Measurements from ENCODE around the gene ADAMTS10. TPM values are rescaled to one million over a fixed set of nuclear protein-coding genes. Genes with fewer than 3 reads are reported as not detected.

Gene ADAMTS10
- total and polyA plus RNA-seq, 2 of the 8 experiments (the other 6 are each of a cell fraction or from before 2014, with no cell fraction given) = 6.9 to 17.4 TPM

GRCh38 chr19:8614455-8614854 is 3.9 kb upstream of the ADAMTS10 start:
- 92% methylated on average over 2 of the region's 2 CpGs; no CpG with 5 or more reads in 1 of the 2 experiments for WGBS, 2 experiments (ENCODE audit: extremely low coverage in 1 of 2, insufficient coverage in 1 of 2, insufficient read length in 1 of 2, insufficient replicate concordance in 2 of 2, low coverage in 1 of 2, low lambda C conversion rate in 2 of 2, missing lambda C conversion rate in 1 of 2)
- no peak overlapping the region for H4K91ac ChIP-seq (replicated peaks; ENCODE audit: insufficient read length, low read length)
- ChIA-PET POLR2A (ENCODE audit: partially characterized antibody) (interaction anchor here (1.2 to 2.9 kb wide), 4 partner anchors 12 to 23 kb away, joined by 4 to 15 read pairs (median 6); no protein-coding TSS in a partner anchor), CTCF (ENCODE audit: partially characterized antibody) (interaction anchor here (0.6 to 6.0 kb wide), 19 partner anchors 9 to 465 kb away, joined by 3 to 26 read pairs (median 4); partner anchors contain the start of gene NFILZ)
- peaks cover 3 to 14% (median 8%) of the 10 kb centered on the region in 4 experiments for H3K4me1 ChIP-seq (replicated peaks in 1 of 4; ENCODE audit: control insufficient read depth in 3 of 4, insufficient read depth in 4 of 4, low read length in 3 of 4)
- no peak overlapping the region for H3K4me2 ChIP-seq (ENCODE audit: insufficient read depth in 1 of 2, low read depth in 2 of 2, low read length in 2 of 2)
- H3K4ac ChIP-seq (replicated peaks; ENCODE audit: insufficient read length, low read depth, low read length) = no peak overlapping the region
- H2AFZ ChIP-seq (ENCODE audit: low read length) = no peak overlapping the region
- no peak overlapping the region for H3K23ac ChIP-seq (ENCODE audit: insufficient read length)
- H3K36me3 ChIP-seq (ENCODE audit: control insufficient read depth in 2 of 4, insufficient read depth in 4 of 4, low read length in 3 of 4) = no peaks in the 10 kb centered on the region
- no peak overlapping the region for H4K5ac ChIP-seq (ENCODE audit: insufficient read length, low read depth, low read length)
- H2BK15ac ChIP-seq (ENCODE audit: low read length) = no peak overlapping the region
- H3K79me2 ChIP-seq (ENCODE audit: control insufficient read depth in 1 of 2, insufficient read depth in 2 of 2, low read length in 2 of 2) = peaks cover 0 to 6% of the 10 kb centered on the region in 2 experiments; a peak in 1 of 4 replicates
- no peak overlapping the region for H2AK5ac ChIP-seq (ENCODE audit: low read depth, low read length)
- H3K27me3 ChIP-seq (replicated peaks in 1 of 4; ENCODE audit: control insufficient read depth in 3 of 4, extremely low read depth in 1 of 4, insufficient read depth in 3 of 4, low read length in 3 of 4) = no peaks in the 10 kb centered on the region
- no peak overlapping the region for H2BK120ac ChIP-seq (replicated peaks; ENCODE audit: low read depth, low read length)
- H4K20me1 ChIP-seq (replicated peaks in 1 of 2; ENCODE audit: control insufficient read depth in 1 of 2, insufficient read depth in 2 of 2, low read length in 2 of 2) = no peaks in the 10 kb centered on the region
- H3K14ac ChIP-seq (ENCODE audit: insufficient read length) = no peak overlapping the region
- H2BK12ac ChIP-seq (ENCODE audit: low read depth, low read length) = no peak overlapping the region; the same call in 1 of the 2 replicates
- no peak overlapping the region for H2BK5ac ChIP-seq (ENCODE audit: low read depth, low read length)
- H3K23me2 ChIP-seq (ENCODE audit: low read depth, low read length) = peaks cover 9% of the 10 kb centered on the region
- no peak overlapping the region for H2BK20ac ChIP-seq (ENCODE audit: low read length)
- H3K56ac ChIP-seq (replicated peaks; ENCODE audit: insufficient read length, low read depth, low read length) = no peak overlapping the region
- H4K8ac ChIP-seq (ENCODE audit: extremely low read depth, insufficient read depth, low read length) = no peak overlapping the region
- no peak overlapping the region for H3K9ac ChIP-seq (replicated peaks in 1 of 4; ENCODE audit: extremely low read depth in 1 of 4, low read depth in 3 of 4, low read length in 3 of 4)
- DNase-seq (ENCODE audit: low read depth in 1 of 2, low spot score in 2 of 2) = no peak
- no peak overlapping the region for H3K4me3 ChIP-seq (ENCODE audit: extremely low read depth in 1 of 4, insufficient read depth in 2 of 4, low read depth in 3 of 4, low read length in 4 of 4)
- H3K27ac ChIP-seq (ENCODE audit: low read depth, low read length) = no peak overlapping the region
- no peak for FAIRE-seq
- H3K9me3 ChIP-seq (ENCODE audit: insufficient read depth in 2 of 2, low read depth in 1 of 2, low read length in 1 of 2) = no peaks in the 10 kb centered on the region
- no peak overlapping the region for H3K18ac ChIP-seq (ENCODE audit: extremely low read depth, low read length)
- H3K79me1 ChIP-seq (ENCODE audit: low read depth, low read length) = no peaks in the 10 kb centered on the region
- TF ChIP-seq SP2 (IDR thresholded peaks at IDR 0.05; ENCODE audit: low read length) (no peak), BRCA1 (IDR thresholded peaks at IDR 0.05; ENCODE audit: low read depth, low read length) (no peak), SP4 (IDR thresholded peaks at IDR 0.05; ENCODE audit: low read length) (no peak), GABPA (IDR thresholded peaks at IDR 0.05; ENCODE audit: borderline replicate concordance, insufficient read depth, low read length) (no peak), RFX5 (IDR thresholded peaks at IDR 0.05; ENCODE audit: borderline replicate concordance, low read depth, low read length) (no peak), NANOG (IDR thresholded peaks at IDR 0.05; ENCODE audit: insufficient read depth, low read depth, low read length, poor library complexity, severe bottlenecking) (no peak), RAD21 (IDR thresholded peaks at IDR 0.05 in 1 of 2, conservative IDR thresholded peaks at IDR 0.05 in 1 of 2; ENCODE audit: low read depth in 2 of 2, low read length in 2 of 2) (no peak), EZH2 (IDR thresholded peaks at IDR 0.05; ENCODE audit: low read depth, low read length, severe bottlenecking) (no peak), JUN (IDR thresholded peaks at IDR 0.05; ENCODE audit: low read depth, low read length) (no peak), POLR2AphosphoS5 (IDR thresholded peaks at IDR 0.05; ENCODE audit: low read depth, low read length) (no peak), EP300 (IDR thresholded peaks at IDR 0.05; ENCODE audit: borderline replicate concordance in 1 of 2, low read depth in 2 of 2, low read length in 2 of 2) (no peak), NRF1 (IDR thresholded peaks at IDR 0.05; ENCODE audit: low read depth, low read length) (no peak), SIN3A (conservative IDR thresholded peaks at IDR 0.05 in 1 of 2, IDR thresholded peaks at IDR 0.05 in 1 of 2; ENCODE audit: low read depth in 1 of 2, low read length in 2 of 2) (no peak)
